ENCODE measurements around the gene SYPL1.

SYPL1 gene

GRCh38 chr7:106050002-106050745 is 61.9 kb downstream of the SYPL1 start:
- no peak for DNase-seq (ENCODE audit: low read depth)

DNA sequence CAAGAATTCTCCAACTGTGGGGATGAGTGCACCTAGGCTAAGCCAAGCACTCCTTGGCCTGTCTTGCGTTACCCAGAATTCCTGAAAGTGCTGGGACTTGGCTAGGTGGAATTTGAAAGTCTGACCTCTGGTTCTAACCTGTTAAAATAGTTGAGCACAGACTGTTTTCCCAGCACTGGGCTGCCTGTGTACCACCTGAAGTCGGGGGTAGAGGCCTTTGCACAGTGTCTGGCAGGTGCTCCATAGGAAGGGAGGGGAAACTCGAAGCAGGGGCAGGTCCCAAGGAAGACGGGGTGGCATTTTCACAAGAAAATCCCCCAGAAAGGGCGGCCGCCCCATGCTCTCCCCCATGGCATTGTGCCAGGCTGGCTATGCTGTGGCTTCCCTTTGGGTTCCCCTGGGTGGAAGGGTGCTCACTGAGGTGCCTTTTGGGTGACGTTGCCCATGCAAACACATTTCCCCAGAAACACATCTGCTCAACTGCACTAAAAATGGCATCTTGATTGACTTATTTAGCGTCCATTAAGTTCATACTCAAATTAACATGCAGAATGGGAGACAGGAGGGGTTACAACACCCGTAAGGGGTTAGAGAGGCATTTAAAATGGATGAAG is 62.9 kb downstream of the SYPL1 start:
- no peak for DNase-seq (ENCODE audit: low read depth)

GRCh38 chr7:106048706-106049020 is 63.4 kb downstream of the SYPL1 start:
- no peak for DNase-seq (ENCODE audit: low read depth)

DNA sequence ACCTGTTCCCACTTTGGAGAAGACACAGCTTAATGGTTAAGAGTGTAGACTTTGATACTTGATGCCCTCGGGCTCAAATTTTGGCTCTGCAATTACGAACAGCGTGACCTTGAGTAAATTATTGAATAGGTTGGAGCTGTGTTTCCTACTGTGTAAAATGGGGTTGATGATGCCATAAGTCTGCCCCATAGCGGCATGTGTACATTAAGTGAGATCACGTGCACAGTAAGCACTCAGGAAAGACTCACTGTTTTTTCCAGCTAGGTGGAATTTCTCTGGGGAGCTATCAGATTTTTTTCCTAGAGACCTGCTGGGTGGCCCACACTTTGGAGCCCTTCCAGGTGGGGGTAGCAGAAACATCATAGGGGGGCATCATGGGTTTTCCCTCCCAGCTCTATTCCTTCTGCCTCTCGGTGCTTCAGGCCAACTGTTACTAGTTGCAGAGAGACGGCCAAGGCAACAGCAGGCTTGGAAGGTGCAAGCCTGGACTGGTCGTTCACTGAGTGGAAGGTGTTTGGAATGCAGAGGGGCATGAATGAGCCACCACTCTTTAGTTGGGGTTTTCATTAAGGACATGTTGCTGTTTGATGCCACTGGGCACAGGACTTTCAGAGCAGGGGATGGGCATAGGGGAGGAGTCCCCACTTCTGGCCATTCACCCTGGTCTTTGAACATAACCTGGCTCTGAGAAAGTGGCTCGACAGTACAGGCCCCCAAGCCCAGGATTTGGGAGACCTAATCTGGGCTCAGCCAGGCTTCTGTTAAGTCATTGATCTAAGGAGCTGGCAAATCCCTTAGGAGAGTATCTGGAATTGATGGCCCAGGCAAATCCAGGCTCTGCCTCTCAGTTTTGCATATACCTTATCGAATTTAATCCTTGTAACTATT is 64.0 kb downstream of the SYPL1 start:
- DNase-seq (ENCODE audit: low read depth) = no peak

DNA sequence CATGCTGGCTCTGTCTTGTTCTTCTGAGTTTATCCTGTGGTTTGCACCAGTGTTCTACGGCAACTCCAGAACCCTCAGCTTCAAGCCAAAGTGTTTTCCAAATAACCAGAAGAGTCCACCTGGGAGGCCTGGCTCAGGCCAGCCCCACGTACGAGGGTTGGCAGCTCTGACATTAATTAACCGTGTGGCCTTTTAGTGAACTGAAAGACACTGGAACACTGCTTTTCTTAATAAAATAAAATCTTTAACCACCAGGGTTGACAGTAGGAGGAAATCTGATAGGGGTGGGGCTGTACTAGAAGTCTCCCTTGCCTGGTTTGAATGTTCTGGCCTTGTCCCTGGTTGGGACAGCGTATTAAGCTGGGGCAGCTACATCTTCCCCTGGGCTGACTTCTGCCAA is 64.9 kb downstream of the SYPL1 start:
- DNase-seq (ENCODE audit: low read depth) = no peak

GRCh38 chr7:106045586-106045985 is 66.5 kb downstream of the SYPL1 start:
- DNase-seq (ENCODE audit: low read depth) = no peak

GRCh38 chr7:106045139-106045538 is 67.0 kb downstream of the SYPL1 start:
- DNase-seq (ENCODE audit: low read depth) = no peak

DNA sequence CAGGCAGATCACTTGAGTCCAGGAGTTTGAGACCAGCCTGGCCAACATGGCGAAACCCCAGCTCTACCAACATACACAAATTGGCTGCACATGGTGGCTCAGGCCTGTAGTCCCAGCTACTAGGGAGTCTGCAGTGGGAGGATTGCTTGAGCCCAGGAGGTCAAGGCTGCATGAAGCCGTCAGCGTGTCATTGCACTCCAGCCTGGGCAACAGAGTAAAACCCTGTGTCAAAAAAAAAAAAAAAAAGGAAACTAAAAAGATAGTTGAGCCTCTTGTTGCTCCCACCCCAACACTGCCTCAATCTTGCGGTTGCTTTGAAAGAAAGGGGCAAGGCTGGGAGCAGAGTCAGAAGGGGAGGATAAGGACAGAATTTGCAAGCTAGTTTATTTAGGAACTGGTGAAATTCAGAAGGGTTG is 69.9 kb downstream of the SYPL1 start:
- no peak for DNase-seq (ENCODE audit: low read depth)

DNA sequence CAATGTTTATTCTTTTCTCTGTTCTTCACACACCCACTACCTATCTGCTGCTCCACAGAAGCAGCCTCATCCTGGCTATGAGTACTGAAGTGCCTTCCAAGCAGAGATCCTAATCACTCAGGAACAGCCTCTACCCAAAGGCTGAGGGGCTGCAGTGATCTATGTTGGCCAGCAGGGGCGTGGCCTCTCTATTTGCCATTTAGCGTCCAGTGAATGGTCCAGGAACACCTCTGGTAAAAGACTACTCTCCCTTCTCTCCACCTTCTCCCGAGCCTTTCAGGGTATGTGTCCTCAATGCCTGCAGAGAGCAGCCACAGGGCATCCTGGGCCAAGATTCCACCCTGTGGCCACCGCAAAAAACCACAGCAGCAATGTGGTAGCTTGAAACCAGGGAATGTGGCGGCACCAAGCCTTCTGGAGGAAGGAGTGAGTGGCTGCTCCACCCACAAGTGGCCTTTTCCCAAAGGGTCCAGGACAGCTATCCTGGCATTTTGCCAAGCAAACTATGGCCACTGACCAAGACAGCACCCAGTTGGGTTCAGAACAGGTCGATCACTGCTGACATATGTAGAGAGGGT is 70.9 kb downstream of the SYPL1 start:
- no peak for DNase-seq (ENCODE audit: low read depth)
